ENCODE results near the gene CEP68.
"Not testable (repeated sequence)": the region's sequence is repeated elsewhere in the genome, so short reads cannot be mapped to it uniquely, and the experiment has no call there.

CEP68 gene

DNA sequence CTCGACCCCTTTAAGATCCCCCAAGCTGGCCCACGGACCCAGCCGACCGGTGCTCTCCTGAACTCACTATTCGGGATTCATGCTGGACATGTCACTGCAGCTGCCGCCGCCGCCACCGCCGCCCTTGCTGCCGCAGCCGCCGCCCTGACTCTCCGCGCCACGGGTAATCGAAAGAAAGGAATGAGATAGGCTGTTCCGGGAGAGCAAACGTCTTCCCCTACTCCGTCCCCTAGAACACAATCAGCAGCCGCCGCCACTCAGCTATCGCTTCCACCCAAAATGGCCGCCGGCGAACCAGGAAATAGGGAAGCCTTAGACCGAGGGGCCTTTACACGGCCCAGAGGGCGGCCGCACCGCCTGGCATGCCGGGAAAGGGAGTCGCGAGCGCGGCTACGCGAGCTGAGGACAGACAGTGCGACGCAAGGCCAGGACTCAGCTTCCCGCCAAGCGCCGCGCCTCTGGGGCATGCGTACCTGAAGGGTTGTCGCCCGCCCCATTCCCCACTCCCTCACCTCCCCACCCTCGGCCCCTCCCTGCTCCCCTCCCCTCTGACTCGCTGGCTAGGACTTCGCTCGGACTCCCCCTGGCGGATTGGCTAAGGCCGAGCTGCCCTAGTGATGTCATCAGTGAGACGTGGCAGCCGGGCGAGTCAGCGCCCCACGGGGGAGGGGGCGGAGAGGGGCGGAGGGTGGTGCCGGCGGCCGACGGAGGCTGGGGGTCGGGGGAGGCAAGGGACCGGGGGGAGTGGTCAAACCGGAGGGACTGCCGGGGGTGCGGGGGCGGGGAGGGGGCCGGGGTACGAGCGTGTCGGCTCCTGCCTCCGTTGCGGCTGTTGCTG, 73.8 kb downstream of the CEP68 start, which contains the start of gene RAB1A:
TSS of gene RAB1A (minus strand) at position 281 of the 838 bp plus-strand sequence. CDS start at position 90, 191 bp downstream.
- DNase-seq (ENCODE audit: low spot score) = peak; percentile 99

DNA sequence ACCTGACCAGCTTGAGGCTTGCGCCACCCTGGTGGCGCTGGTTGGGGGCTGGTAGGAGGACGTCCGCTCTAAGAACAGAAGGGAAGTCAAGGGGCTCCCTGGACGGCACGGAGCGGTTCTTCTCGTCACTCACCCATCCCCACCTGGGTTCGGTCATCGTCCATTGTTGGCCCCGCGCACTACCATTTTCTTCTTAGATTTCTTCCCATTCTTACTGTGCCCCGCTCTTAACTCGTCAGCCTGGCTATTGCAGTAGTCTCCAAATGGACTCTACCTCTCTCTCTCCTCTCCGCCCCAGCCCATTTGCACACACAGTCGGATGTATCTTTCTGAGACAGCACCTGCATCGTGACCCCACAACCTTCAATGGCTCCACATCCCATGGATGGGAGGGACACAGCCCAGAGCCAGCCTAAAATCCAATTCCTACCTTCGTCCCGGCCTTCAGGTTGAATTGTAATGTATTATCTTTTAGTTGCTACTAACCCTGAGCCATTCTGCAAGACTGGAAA, 74.5 kb downstream of the CEP68 start:
- DNase-seq (ENCODE audit: low spot score) = no peak

DNA sequence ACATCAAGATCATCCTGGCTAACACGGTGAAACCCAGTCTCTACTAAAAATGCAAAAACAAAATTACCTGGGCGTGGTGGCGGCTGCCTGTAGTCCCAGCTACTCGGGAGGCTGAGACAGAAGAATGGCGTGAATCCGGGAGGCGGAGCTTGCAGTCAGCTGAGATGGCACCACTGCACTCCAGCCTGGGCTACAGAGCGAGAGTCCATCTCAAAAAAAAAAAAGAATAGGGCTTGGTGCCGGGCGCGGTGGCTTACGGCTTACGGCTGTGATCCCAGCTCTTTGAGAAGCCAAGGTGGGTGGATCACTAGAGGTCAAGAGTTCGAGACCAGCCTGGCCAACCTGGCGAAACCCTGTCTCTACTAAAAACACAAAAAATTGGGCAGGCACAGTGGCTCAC, 76.7 kb downstream of the CEP68 start:
- not testable (repeated sequence) for DNase-seq (ENCODE audit: low spot score)

DNA sequence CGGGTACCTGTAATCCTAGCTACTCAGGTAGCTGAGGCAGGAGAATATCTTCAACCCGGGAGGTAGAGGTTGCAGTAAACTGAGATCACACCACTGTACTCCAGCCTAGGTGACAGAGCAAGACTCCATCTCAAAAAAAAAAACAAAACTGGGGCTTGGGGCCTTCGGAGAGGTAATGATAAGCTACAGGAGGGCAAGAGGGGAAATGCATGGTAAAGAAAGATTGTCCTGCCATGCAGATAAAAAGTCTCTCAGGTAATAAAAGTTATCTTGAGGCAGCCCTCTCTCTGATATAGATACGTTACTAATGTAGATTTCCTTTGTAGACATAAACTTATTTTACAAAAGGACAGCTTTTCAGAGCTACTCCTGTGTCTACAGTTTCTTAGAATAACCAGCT, 77.4 kb downstream of the CEP68 start:
- DNase-seq (ENCODE audit: low spot score) = no peak

DNA sequence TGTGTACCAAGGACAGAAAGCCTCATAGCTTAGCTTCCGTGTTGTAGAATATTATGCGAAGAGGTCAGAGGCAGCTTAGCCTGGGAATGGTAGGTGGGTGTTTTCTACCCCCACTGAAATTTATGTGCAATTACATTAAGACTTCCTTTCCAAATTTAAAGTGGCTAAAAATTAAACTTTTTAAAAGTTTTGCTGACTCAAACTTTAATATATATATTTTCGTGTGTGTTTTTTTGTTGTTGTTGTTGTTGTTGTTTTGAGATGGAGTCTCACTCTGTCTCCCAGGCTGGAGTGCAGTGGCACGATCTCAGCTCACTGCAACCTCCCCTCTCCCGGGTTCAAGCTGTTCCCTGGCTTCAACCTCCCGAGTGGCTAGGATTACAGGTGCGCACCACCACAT, 77.9 kb downstream of the CEP68 start:
- no peak for DNase-seq (ENCODE audit: low spot score)

DNA sequence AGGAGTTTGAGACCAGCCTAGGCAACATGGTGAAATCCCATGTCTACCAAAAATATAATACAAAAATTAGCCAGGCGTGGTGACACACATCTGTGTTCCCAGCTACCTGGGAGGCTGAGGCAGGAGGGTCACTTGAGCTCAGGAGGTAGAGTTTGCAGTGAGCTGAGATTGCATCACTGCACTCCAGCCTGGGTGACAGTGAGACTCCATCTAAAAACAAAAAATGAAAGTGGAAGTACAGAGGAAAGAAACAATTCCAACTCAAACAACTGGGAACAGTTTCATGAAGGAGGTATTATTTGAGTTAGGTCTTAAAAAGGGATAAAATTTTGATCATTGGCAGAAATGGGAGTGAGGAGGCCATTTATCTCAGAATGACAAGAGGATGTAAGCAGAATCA, 80.0 kb downstream of the CEP68 start:
- DNase-seq (ENCODE audit: low spot score) = no peak
